HepG2 (cell line): ENCODE results near the gene FBXW12. TPM values are rescaled to one million over a fixed set of nuclear protein-coding genes. Genes with fewer than 3 reads are reported as not detected.
A peak's percentile ranks its signal among the peaks of the same experiment; 100 is the strongest.

Source experiments
- ATAD3A ChIP-seq: sonication (generic); formaldehyde crosslinking; IDR thresholded peaks from 2 replicates; pipeline ENCODE4 v1.4.0; 2020; ENCODE audit warnings: missing genetic modification reagents
- ATF1 ChIP-seq: IDR thresholded peaks from 2 replicates; pipeline ENCODE4 v1.6.1; 2016; ENCODE audit warnings: mild to moderate bottlenecking, control low read depth
- ATF3 ChIP-seq: sonication (generic); formaldehyde crosslinking; IDR thresholded peaks from 2 replicates; pipeline ENCODE4 v1.4.0; 2020; ENCODE audit warnings: missing genetic modification reagents
- CCDC6 ChIP-seq: sonication (generic); formaldehyde crosslinking; IDR thresholded peaks from 2 replicates; pipeline ENCODE4 v1.8.1; 2022; ENCODE audit warnings: mild to moderate bottlenecking, missing genetic modification reagents, moderate library complexity
- EEA1 ChIP-seq: sonication (generic); formaldehyde crosslinking; IDR thresholded peaks from 2 replicates; pipeline ENCODE4 v1.5.1; 2020; ENCODE audit warnings: mild to moderate bottlenecking, missing genetic modification reagents, borderline replicate concordance
- EHMT2 ChIP-seq: fragments of 200-600 bp; sonication (generic); IDR thresholded peaks from 2 replicates; pipeline ENCODE4 v1.7.0; 2017; ENCODE audit warnings: antibody characterized with exemption, low read depth, low read length, borderline replicate concordance
- HES4 ChIP-seq: sonication (generic); formaldehyde crosslinking; IDR thresholded peaks from 2 replicates; pipeline ENCODE4 v1.9.0; 2021; ENCODE audit warnings: mild to moderate bottlenecking, missing genetic modification reagents, borderline replicate concordance
- HNRNPLL ChIP-seq: fragments of 200-400 bp; formaldehyde crosslinking; IDR thresholded peaks from 2 replicates; pipeline ENCODE4 v1.6.1; 2017; ENCODE audit warnings: mild to moderate bottlenecking, low read depth, low read length; ENCODE audit not compliant: poor library complexity, severe bottlenecking
- MIER3 ChIP-seq: IDR thresholded peaks from 2 replicates; pipeline ENCODE4 v1.6.1; 2016; ENCODE audit warnings: missing compliant biosample characterization, borderline replicate concordance
- NFIC ChIP-seq: IDR thresholded peaks from 2 replicates; pipeline ENCODE4 v1.6.1; 2012; ENCODE audit warnings: mild to moderate bottlenecking, low read length, inconsistent platforms
- PHF20 ChIP-seq: sonication (generic); formaldehyde crosslinking; IDR thresholded peaks from 2 replicates; pipeline ENCODE4 v1.5.0; 2020; ENCODE audit warnings: mild to moderate bottlenecking, missing genetic modification reagents
- PRMT3 ChIP-seq: sonication (generic); formaldehyde crosslinking; IDR thresholded peaks from 2 replicates; pipeline ENCODE4 v1.8.1; 2022; ENCODE audit warnings: low read depth, mild to moderate bottlenecking, moderate library complexity, missing genetic modification reagents, borderline replicate concordance
- REPIN1 ChIP-seq: sonication (generic); formaldehyde crosslinking; IDR thresholded peaks from 2 replicates; pipeline ENCODE4 v1.8.0; 2022; ENCODE audit warnings: missing genetic modification reagents, low read depth, mild to moderate bottlenecking, borderline replicate concordance
- SNAPC2 ChIP-seq: sonication (generic); formaldehyde crosslinking; IDR thresholded peaks from 2 replicates; pipeline ENCODE4 v1.8.1; 2022; ENCODE audit warnings: mild to moderate bottlenecking, missing genetic modification reagents
- TIGD3 ChIP-seq: sonication (generic); formaldehyde crosslinking; IDR thresholded peaks from 2 replicates; pipeline ENCODE4 v1.5.1; 2020; ENCODE audit warnings: mild to moderate bottlenecking, missing genetic modification reagents, borderline replicate concordance
- ZFP91 ChIP-seq: sonication (generic); formaldehyde crosslinking; IDR thresholded peaks from 2 replicates; pipeline ENCODE4 v1.9.0; 2022; ENCODE audit warnings: missing genetic modification reagents, mild to moderate bottlenecking, borderline replicate concordance
- ZNF101 ChIP-seq: sonication (generic); formaldehyde crosslinking; IDR thresholded peaks from 2 replicates; pipeline ENCODE4 v1.4.0; 2020; ENCODE audit warnings: mild to moderate bottlenecking, low read depth, missing genetic modification reagents, borderline replicate concordance
- ZNF260 ChIP-seq: sonication (generic); formaldehyde crosslinking; IDR thresholded peaks from 2 replicates; pipeline ENCODE4 v1.4.0; 2020; ENCODE audit warnings: missing genetic modification reagents, low read depth, mild to moderate bottlenecking, borderline replicate concordance
- ZNF274 ChIP-seq: sonication (generic); formaldehyde crosslinking; IDR thresholded peaks from 2 replicates; pipeline ENCODE4 v1.5.1; 2020; ENCODE audit warnings: mild to moderate bottlenecking, missing genetic modification reagents
- ZNF335 ChIP-seq: sonication (generic); formaldehyde crosslinking; IDR thresholded peaks from 2 replicates; pipeline ENCODE4 v1.4.0; 2020; ENCODE audit warnings: missing genetic modification reagents
- ZNF44 ChIP-seq: sonication (generic); formaldehyde crosslinking; IDR thresholded peaks from 2 replicates; pipeline ENCODE4 v1.5.1; 2020; ENCODE audit warnings: mild to moderate bottlenecking, missing genetic modification reagents
- ZNF749 ChIP-seq: sonication (generic); formaldehyde crosslinking; IDR thresholded peaks from 2 replicates; pipeline ENCODE4 v1.8.0; 2022; ENCODE audit warnings: mild to moderate bottlenecking, missing genetic modification reagents, moderate library complexity, borderline replicate concordance
- ZNF761 ChIP-seq: sonication (generic); formaldehyde crosslinking; conservative IDR thresholded peaks from 2 replicates; pipeline ENCODE4 v1.4.0; 2020; ENCODE audit warnings: mild to moderate bottlenecking, missing genetic modification reagents
- ZNF850 ChIP-seq: sonication (generic); formaldehyde crosslinking; conservative IDR thresholded peaks from 2 replicates; pipeline ENCODE4 v1.9.0; 2021; ENCODE audit warnings: mild to moderate bottlenecking, missing genetic modification reagents
- polyA plus RNA-seq, 8 experiments: library from polyadenylated mRNA; depleted of rRNA in 3 of 8; stranded (reverse) in 7 of 8; unstranded in 1 of 8; fragments of >200 nt; fragmentation: Illumina TruSeq in 4 of 8; extraction: Trizol in 4 of 8; gene quantifications; 2 replicates each; pipeline versions ENCODE4 v1.2.1 to v1.2.3, GENCODE V29; 2011 to 2016; ENCODE audit warnings: low read depth in 4 of 8, missing spikeins in 1 of 8, mixed read lengths in 1 of 8; ENCODE audit not compliant: insufficient read depth in 1 of 8
- total RNA-seq, 5 experiments: library from RNA; depleted of rRNA; stranded (reverse); fragments of >200 nt; fragmentation: Illumina TruSeq; extraction: Trizol; gene quantifications; 2 replicates each; pipeline ENCODE4 v1.2.3, GENCODE V29; 2016; ENCODE audit warnings: low read depth in 1 of 5
- TF ChIP-seq, protein P1 (sequence below): sonication (generic); formaldehyde crosslinking; conservative IDR thresholded peaks from 2 replicates; pipeline ENCODE4 v1.8.0; 2022; ENCODE audit warnings: mild to moderate bottlenecking, moderate library complexity, missing genetic modification reagents

FBXW12 gene
- total and polyA plus RNA-seq, 2 of the 13 experiments (the other 11 are each of a cell fraction or from before 2014, with no cell fraction given): not detected

DNA sequence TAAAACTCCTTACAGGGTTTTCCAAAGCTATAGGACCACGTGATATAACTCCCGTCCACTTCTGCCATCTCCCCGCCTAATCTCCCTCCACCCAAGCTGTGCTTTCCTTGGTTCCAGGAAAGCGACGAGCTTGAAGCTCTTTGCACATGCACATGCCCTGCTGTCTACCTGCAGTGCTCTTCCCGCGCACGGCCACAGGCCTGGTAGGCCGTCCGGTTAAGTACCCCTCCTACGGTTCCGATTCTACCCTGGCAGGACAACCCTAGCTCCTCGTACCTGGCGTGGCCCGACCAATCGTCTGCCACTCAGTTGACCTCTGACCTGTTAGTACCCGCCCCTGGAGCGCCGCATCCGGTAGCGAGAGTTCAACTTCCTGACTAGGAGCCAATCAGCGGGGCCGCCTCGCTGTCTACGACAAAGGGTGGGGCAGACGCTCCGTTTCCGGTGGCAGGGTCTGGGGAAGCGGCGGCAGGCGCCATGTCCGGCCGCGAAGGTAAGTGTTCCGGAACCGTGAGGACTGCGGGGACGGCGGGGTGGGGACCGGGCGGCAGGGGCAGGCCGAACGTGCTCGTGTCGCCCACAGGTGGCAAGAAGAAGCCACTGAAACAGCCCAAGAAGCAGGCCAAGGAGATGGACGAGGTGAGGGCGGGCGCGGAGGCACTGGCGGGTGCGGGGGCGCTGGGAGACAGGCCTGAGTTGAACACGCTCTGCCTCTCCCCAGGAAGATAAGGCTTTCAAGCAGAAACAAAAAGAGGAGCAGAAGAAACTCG is 68.0 kb downstream of the FBXW12 start, which contains the start of the genes CCDC51 and TMA7 (continued):
- peak; percentile 95 for TF ChIP-seq ATF1 (CRISPR knock-in tag)
- peak; percentile 71 for TF ChIP-seq HNRNPLL
- TF ChIP-seq EHMT2: no peak
- 0 out of 2 replicates have a peak, but pooled peaks have one; percentile 64 for TF ChIP-seq TIGD3 (CRISPR knock-in tag)
- TF ChIP-seq ATAD3A: no peak
- peak; percentile 72 for TF ChIP-seq ZFP91 (CRISPR knock-in tag)
- TF ChIP-seq CCDC6: peak; percentile 51
- peak; percentile 11; the same call in 1 of the 2 replicates for TF ChIP-seq ATF3 (CRISPR knock-in tag)
- peak; percentile 64; the same call in 1 of the 2 replicates for TF ChIP-seq REPIN1 (CRISPR knock-in tag)
- TF ChIP-seq SNAPC2 (CRISPR knock-in tag): peak; percentile 19; the same call in 1 of the 2 replicates
- no peak for TF ChIP-seq ZNF260 (CRISPR knock-in tag)
- TF ChIP-seq PHF20 (CRISPR knock-in tag): peak; percentile 95
- peak; percentile 93 for TF ChIP-seq ZNF749
- peak; percentile 77 for TF ChIP-seq ZNF274 (CRISPR knock-in tag)
- peak; percentile 67; the same call in 1 of the 2 replicates for TF ChIP-seq HES4 (CRISPR knock-in tag)
- TF ChIP-seq ZNF761: 0 out of 2 replicates have a peak, but pooled peaks have one; percentile 42
- TF ChIP-seq ZNF101 (CRISPR knock-in tag): no peak
- TF ChIP-seq ZNF335 (CRISPR knock-in tag): peak; percentile 88; the same call in 1 of the 2 replicates
- no peak for TF ChIP-seq EEA1 (CRISPR knock-in tag)
- no peak for TF ChIP-seq PRMT3
- peak; percentile 89 for TF ChIP-seq MIER3 (CRISPR knock-in tag)
- no peak for TF ChIP-seq ZNF850 (CRISPR knock-in tag)
- TF ChIP-seq, protein P1, sequence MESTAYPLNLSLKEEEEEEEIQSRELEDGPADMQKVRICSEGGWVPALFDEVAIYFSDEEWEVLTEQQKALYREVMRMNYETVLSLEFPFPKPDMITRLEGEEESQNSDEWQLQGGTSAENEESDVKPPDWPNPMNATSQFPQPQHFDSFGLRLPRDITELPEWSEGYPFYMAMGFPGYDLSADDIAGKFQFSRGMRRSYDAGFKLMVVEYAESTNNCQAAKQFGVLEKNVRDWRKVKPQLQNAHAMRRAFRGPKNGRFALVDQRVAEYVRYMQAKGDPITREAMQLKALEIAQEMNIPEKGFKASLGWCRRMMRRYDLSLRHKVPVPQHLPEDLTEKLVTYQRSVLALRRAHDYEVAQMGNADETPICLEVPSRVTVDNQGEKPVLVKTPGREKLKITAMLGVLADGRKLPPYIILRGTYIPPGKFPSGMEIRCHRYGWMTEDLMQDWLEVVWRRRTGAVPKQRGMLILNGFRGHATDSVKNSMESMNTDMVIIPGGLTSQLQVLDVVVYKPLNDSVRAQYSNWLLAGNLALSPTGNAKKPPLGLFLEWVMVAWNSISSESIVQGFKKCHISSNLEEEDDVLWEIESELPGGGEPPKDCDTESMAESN (CRISPR knock-in tag): peak; percentile 64
- TF ChIP-seq NFIC: no peak
- TF ChIP-seq ZNF44 (CRISPR knock-in tag): 0 out of 2 replicates have a peak, but pooled peaks have one; percentile 50
